K562 (cell line): ENCODE data around the gene LSR. TPM values are rescaled to one million over a fixed set of nuclear protein-coding genes. Genes with fewer than 3 reads are reported as not detected.
A peak's percentile ranks its signal among the peaks of the same experiment; 100 is the strongest.

Experiments used
- ATAC-seq: fragments of 200-7000 bp; cut with Tn5 transposase; 3 replicates; pipeline ENCODE4 v1.9.1; 2020; ENCODE audit warnings: moderate library complexity
- BruUV-seq: library from RNA; stranded (reverse); fragments of 400-500 nt; replicated peaks from 2 replicates; lab custom pipeline; 2021; lab: Mats Ljungman, UMichigan
- CTCF ChIA-PET: fragments of 300-600 bp; formaldehyde crosslinking; extraction: SDS; loops from one replicate; lab custom pipeline; 2021; ENCODE audit warnings: low intra/inter-chr PET ratio; lab: Yijun Ruan, JAX
- POLR2A ChIA-PET: fragments of 300-600, 350-650 bp; sonication (Branson Sonifier 250); formaldehyde crosslinking; extraction: SDS; loops from one replicate; lab custom pipeline; 2021; ENCODE audit warnings: antibody characterized with exemption, inconsistent platforms; lab: Yijun Ruan, JAX
- DNase-seq, 4 experiments: peaks; one replicate each; pipeline versions ENCODE4 v3.0.0 to v3.0.0-alpha.2; 2011 to 2018; ENCODE audit warnings: low spot score in 3 of 4, mixed read lengths in 3 of 4; ENCODE audit errors: extremely low read depth in 1 of 4
- FAIRE-seq: peaks from 2 replicates; lab custom pipeline; 2011; peaks lifted over from hg19 to GRCh38; lab: Jason Lieb, UNC
- H2AFZ ChIP-seq: 2 replicates; pipeline ENCODE4 v1.6.0; 2011; ENCODE audit warnings: low read depth, low read length, control low read depth, inconsistent platforms
- H3K27ac ChIP-seq: fragments of 200-600 bp; 3 replicates; pipeline ENCODE4 v1.8.0; 2011; ENCODE audit warnings: low read depth, mild to moderate bottlenecking, control low read depth, inconsistent platforms, low read length, moderate library complexity, mixed read lengths; ENCODE audit errors: extremely low read depth
- H3K27me3 ChIP-seq, 2 experiments: fragments of 300-600 bp in 1 of 2; 2 replicates in 1 of 2; 3 replicates in 1 of 2; pipeline versions ENCODE4 v1.6.0 to v1.8.0; 2011; ENCODE audit warnings: inconsistent platforms in 2 of 2, low read length in 2 of 2, mild to moderate bottlenecking in 1 of 2, mixed read lengths in 1 of 2, moderate library complexity in 1 of 2; ENCODE audit not compliant: control insufficient read depth in 2 of 2, insufficient read depth in 2 of 2
- H3K36me3 ChIP-seq: fragments of 300-600 bp; 3 replicates; pipeline ENCODE4 v1.8.0; 2011; ENCODE audit warnings: mild to moderate bottlenecking, low read length, inconsistent platforms; ENCODE audit not compliant: control insufficient read depth, insufficient read depth
- H3K4me1 ChIP-seq, 2 experiments: fragments of 200-600 bp in 1 of 2; replicated peaks in 1 of 2; 2 replicates in 1 of 2; 3 replicates in 1 of 2; pipeline versions ENCODE4 v1.5.1 to v1.8.0; 2011; ENCODE audit warnings: inconsistent platforms in 2 of 2, low read length in 2 of 2, mild to moderate bottlenecking in 1 of 2, mixed read lengths in 1 of 2, moderate library complexity in 1 of 2; ENCODE audit not compliant: control insufficient read depth in 2 of 2, insufficient read depth in 2 of 2
- H3K4me2 ChIP-seq: 2 replicates; pipeline ENCODE4 v1.6.1; 2011; ENCODE audit warnings: low read length, control low read depth, inconsistent platforms, mixed read lengths; ENCODE audit not compliant: insufficient read depth
- H3K4me3 ChIP-seq: fragments of 200-600 bp; sonication (generic), shearing (Covaris generic); 2 replicates; pipeline ENCODE4 v1.5.1; 2016; ENCODE audit warnings: control low read depth, inconsistent platforms
- H3K79me2 ChIP-seq: fragments of 200-600 bp; 3 replicates; pipeline ENCODE4 v1.8.0; 2011; ENCODE audit warnings: low read length, inconsistent platforms; ENCODE audit not compliant: control insufficient read depth, insufficient read depth
- H3K9ac ChIP-seq, 2 experiments: 2 replicates each; pipeline versions ENCODE4 v1.6.0 to v1.6.1; 2011; ENCODE audit warnings: low read depth in 2 of 2, low read length in 2 of 2, control low read depth in 1 of 2, inconsistent platforms in 1 of 2, mild to moderate bottlenecking in 1 of 2, mixed read lengths in 1 of 2; ENCODE audit not compliant: insufficient read depth in 1 of 2
- H3K9me1 ChIP-seq: one replicate; pipeline ENCODE4 v1.6.0; 2011; ENCODE audit warnings: inconsistent platforms, mild to moderate bottlenecking, low read length, moderate library complexity; ENCODE audit not compliant: control insufficient read depth, insufficient read depth
- H3K9me3 ChIP-seq: replicated peaks from 2 replicates; pipeline ENCODE4 v1.5.1; 2011; ENCODE audit warnings: low read depth, low read length, inconsistent platforms; ENCODE audit not compliant: control insufficient read depth, insufficient read depth
- H4K20me1 ChIP-seq: replicated peaks from 2 replicates; pipeline ENCODE4 v1.6.1; 2011; ENCODE audit warnings: low read length, inconsistent platforms, mixed read lengths; ENCODE audit not compliant: control insufficient read depth, insufficient read depth
- ATF3 ChIP-seq, 2 experiments: fragments of 450-650 bp in 1 of 2; sonication (generic) in 1 of 2; formaldehyde crosslinking in 1 of 2; IDR thresholded peaks in 1 of 2; conservative IDR thresholded peaks in 1 of 2; 2 replicates each; pipeline versions ENCODE4 v1.6.1 to v1.8.1; 2016 to 2023; ENCODE audit warnings: mild to moderate bottlenecking in 2 of 2, moderate library complexity in 2 of 2, inconsistent platforms in 1 of 2, missing genetic modification reagents in 1 of 2
- NBN ChIP-seq: fragments of 450-650 bp; IDR thresholded peaks from 2 replicates; pipeline ENCODE4 v1.6.1; 2016; ENCODE audit warnings: low read depth, mild to moderate bottlenecking
- NR4A1 ChIP-seq, 2 experiments: fragments of 250-450 bp in 1 of 2; fragments of 450-650 bp in 1 of 2; sonication (Bioruptor Pico) in 1 of 2; IDR thresholded peaks; 2 replicates each; pipeline versions ENCODE4 v1.4.0 to v1.6.1; 2016 to 2020; ENCODE audit warnings: mild to moderate bottlenecking in 2 of 2, missing compliant biosample characterization in 1 of 2, missing genetic modification characterization in 1 of 2, moderate library complexity in 1 of 2
- STAG1 ChIP-seq: sonication (generic); formaldehyde crosslinking; IDR thresholded peaks from 2 replicates; pipeline ENCODE4 v1.5.0; 2020; ENCODE audit warnings: missing genetic modification reagents, borderline replicate concordance
- XRCC4 ChIP-seq: IDR thresholded peaks from one replicate; pipeline ENCODE4 v1.6.1; 2011; ENCODE audit not compliant: insufficient read depth, insufficient read length; ENCODE audit errors: extremely low read depth
- ZBTB33 ChIP-seq: sonication (generic); formaldehyde crosslinking; IDR thresholded peaks from 2 replicates; pipeline ENCODE4 v1.8.1; 2023; ENCODE audit warnings: mild to moderate bottlenecking, missing genetic modification reagents
- ZBTB7A ChIP-seq: IDR thresholded peaks from 2 replicates; pipeline ENCODE4 v1.6.1; 2011; ENCODE audit warnings: low read depth, mild to moderate bottlenecking, low read length, moderate library complexity, borderline replicate concordance; ENCODE audit not compliant: control insufficient read depth
- WGBS: fragments of 100-300 bp; shearing (Covaris generic); methylation state at CpG from one replicate; pipeline ENCODE4 v1.1.6; 2016; ENCODE audit warnings: low coverage, mixed read lengths; ENCODE audit not compliant: insufficient coverage; ENCODE audit errors: missing lambda C conversion rate; 5-methylcytosine and 5-hydroxymethylcytosine counted together
- in situ Hi-C: fragments of 300-500 bp; cut with MboI; formaldehyde crosslinking; loops from 4 replicates; pipeline ENCODE4 v1.15.0; 2018; ENCODE audit warnings: inconsistent platforms, mixed read lengths
- intact Hi-C: fragments of 100-400 bp; cut with micrococcal nuclease; formaldehyde crosslinking; loops from 2 replicates; pipeline ENCODE4 v1.14.2; 2022
- polyA plus RNA-seq, 8 experiments: library from polyadenylated mRNA; depleted of rRNA in 4 of 8; stranded (reverse) in 5 of 8; unstranded in 3 of 8; fragments of >200 nt; fragmentation: Nextera tagmentation in 2 of 8; fragmentation: Illumina TruSeq in 1 of 8; extraction: Ambion mirVana in 2 of 8; extraction: Trizol in 1 of 8; gene quantifications; 2 replicates each; pipeline versions ENCODE4 v1.2.1 to v1.2.3, GENCODE V29; 2011 to 2014; ENCODE audit warnings: inconsistent platforms in 1 of 8, missing spikeins in 1 of 8
- total RNA-seq, 7 experiments: library from RNA; depleted of rRNA in 6 of 7; stranded (reverse); fragments of >200 nt in 6 of 7; fragmentation: Illumina TruSeq in 2 of 7; extraction: Trizol in 2 of 7; gene quantifications; 2 replicates each; pipeline versions ENCODE4 v1.2.1 to v1.2.3, GENCODE V29; 2011 to 2021; ENCODE audit warnings: low replicate concordance in 1 of 7
- TF ChIP-seq, protein P1 (sequence below): fragments of 450-650 bp; IDR thresholded peaks from one replicate; pipeline ENCODE4 v1.6.1; 2018; ENCODE audit warnings: mild to moderate bottlenecking, moderate library complexity; ENCODE audit not compliant: partially characterized antibody
- TF ChIP-seq, protein P2 (sequence below): IDR thresholded peaks from 2 replicates; pipeline ENCODE4 v1.6.1; 2014; ENCODE audit warnings: antibody characterized with exemption
- TF ChIP-seq, protein P3 (sequence below), 2 experiments: fragments of 450-650 bp in 1 of 2; sonication (generic) in 1 of 2; formaldehyde crosslinking; conservative IDR thresholded peaks; 2 replicates each; pipeline versions ENCODE4 v1.4.0 to v1.8.1; 2020 to 2022; ENCODE audit warnings: mild to moderate bottlenecking in 1 of 2, missing genetic modification reagents in 1 of 2

Gene LSR
- total and polyA plus RNA-seq, 9 of the 15 experiments (the other 6 are each of a cell fraction or from before 2014, with no cell fraction given): 0.44 to 87.9 (median 28.0) TPM

- Histone ChIP-seq H4K20me1 (no peaks in the 10 kb centered on the region), H2AFZ (peak overlapping the region; percentile 90), H3K9me1 (no peaks in the 10 kb centered on the region), H3K27ac (peak overlapping the region; percentile 48), H3K36me3 (no peaks in the 10 kb centered on the region), H3K4me3 (no peak overlapping the region), H3K9me3 (peaks cover 17% of the 10 kb centered on the region), H3K4me1 (peaks cover 28 to 32% of the 10 kb centered on the region in 2 experiments), H3K79me2 (no peaks in the 10 kb centered on the region), H3K9ac (peak overlapping the region; percentile 2 to 87; a peak in 2 of 4 replicates), H3K4me2 (peak overlapping the region; percentile 59), H3K27me3 (no peaks in the 10 kb centered on the region)
- ATAC-seq: peak; percentile 96
- intact Hi-C loops (no loop called here), in situ Hi-C loops (no loop called here)
- BruUV-seq: no TSS peak
- DNase-seq: peak; percentile 91 to 95 (median 94)
- WGBS: 47% methylated on average over 35 of the region's 41 CpGs
- POLR2A ChIA-PET: interaction anchor here (0.6 to 1.3 kb wide), 6 partner anchors 20 to 87 kb away, joined by 3 to 5 read pairs (median 4); partner anchors contain the start of gene FXYD1
- CTCF ChIA-PET: no interaction called here
- peak; percentile 73 for FAIRE-seq
- TF ChIP-seq NBN (no peak), STAG1 (CRISPR knock-in tag) (no peak), NR4A1 (CRISPR knock-in tag; IDR thresholded peaks at IDR 0.05) (no peak), NR4A1 (tag; IDR thresholded peaks at IDR 0.05) (0 out of 2 replicates have a peak, but pooled peaks have one; percentile 33), XRCC4 (no peak), ATF3 (IDR thresholded peaks at IDR 0.05) (no peak), ATF3 (CRISPR knock-in tag; conservative IDR thresholded peaks at IDR 0.05) (no peak), ZBTB33 (CRISPR knock-in tag) (peak; percentile 90), ZBTB7A (peak; percentile 59; the same call in 1 of the 2 replicates)
- TF ChIP-seq, protein P1, sequence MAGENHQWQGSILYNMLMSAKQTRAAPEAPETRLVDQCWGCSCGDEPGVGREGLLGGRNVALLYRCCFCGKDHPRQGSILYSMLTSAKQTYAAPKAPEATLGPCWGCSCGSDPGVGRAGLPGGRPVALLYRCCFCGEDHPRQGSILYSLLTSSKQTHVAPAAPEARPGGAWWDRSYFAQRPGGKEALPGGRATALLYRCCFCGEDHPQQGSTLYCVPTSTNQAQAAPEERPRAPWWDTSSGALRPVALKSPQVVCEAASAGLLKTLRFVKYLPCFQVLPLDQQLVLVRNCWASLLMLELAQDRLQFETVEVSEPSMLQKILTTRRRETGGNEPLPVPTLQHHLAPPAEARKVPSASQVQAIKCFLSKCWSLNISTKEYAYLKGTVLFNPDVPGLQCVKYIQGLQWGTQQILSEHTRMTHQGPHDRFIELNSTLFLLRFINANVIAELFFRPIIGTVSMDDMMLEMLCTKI: no peak
- TF ChIP-seq, protein P2, sequence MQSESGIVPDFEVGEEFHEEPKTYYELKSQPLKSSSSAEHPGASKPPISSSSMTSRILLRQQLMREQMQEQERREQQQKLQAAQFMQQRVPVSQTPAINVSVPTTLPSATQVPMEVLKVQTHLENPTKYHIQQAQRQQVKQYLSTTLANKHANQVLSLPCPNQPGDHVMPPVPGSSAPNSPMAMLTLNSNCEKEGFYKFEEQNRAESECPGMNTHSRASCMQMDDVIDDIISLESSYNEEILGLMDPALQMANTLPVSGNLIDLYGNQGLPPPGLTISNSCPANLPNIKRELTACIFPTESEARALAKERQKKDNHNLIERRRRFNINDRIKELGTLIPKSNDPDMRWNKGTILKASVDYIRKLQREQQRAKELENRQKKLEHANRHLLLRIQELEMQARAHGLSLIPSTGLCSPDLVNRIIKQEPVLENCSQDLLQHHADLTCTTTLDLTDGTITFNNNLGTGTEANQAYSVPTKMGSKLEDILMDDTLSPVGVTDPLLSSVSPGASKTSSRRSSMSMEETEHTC: no peak
- TF ChIP-seq, protein P3, sequence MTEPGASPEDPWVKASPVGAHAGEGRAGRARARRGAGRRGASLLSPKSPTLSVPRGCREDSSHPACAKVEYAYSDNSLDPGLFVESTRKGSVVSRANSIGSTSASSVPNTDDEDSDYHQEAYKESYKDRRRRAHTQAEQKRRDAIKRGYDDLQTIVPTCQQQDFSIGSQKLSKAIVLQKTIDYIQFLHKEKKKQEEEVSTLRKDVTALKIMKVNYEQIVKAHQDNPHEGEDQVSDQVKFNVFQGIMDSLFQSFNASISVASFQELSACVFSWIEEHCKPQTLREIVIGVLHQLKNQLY (CRISPR knock-in tag; conservative IDR thresholded peaks at IDR 0.05): no peak
Observed at GRCh38 chr19:35224681-35225571, 23.9 kb upstream of the LSR start.
